Effector memory CD8-positive, alpha-beta T cell (primary cell): ENCODE results near the gene TFB1M.
"Not testable (repeated sequence)": the region's sequence is repeated elsewhere in the genome, so short reads cannot be mapped to it uniquely, and the experiment has no call there.

ENCODE experiments used
- ATAC-seq: fragments of 150-1000 bp; cut with Tn5 transposase; replicated peaks from 2 replicates; pipeline ENCODE4 v1.10.0; 2021; ENCODE audit warnings: mild to moderate bottlenecking, moderate library complexity
- DNase-seq, 3 experiments: peaks; one replicate each; pipeline ENCODE4 v3.0.0; 2021
- H3K27ac Mint-ChIP-seq, 2 donors: one replicate each; pipeline ENCODE4 v1.8.0; 2022; ENCODE audit warnings: mild to moderate bottlenecking in 2 of 2, mixed read lengths in 2 of 2, moderate library complexity in 2 of 2
- H3K27me3 Mint-ChIP-seq, 2 donors: one replicate each; pipeline ENCODE4 v1.8.0; 2022; ENCODE audit warnings: mixed read lengths in 2 of 2
- H3K36me3 Mint-ChIP-seq: one replicate; pipeline ENCODE4 v1.8.0; 2022; ENCODE audit warnings: mild to moderate bottlenecking, moderate library complexity, mixed read lengths; ENCODE audit not compliant: insufficient read depth
- H3K4me1 Mint-ChIP-seq, 2 donors: one replicate each; pipeline ENCODE4 v1.8.0; 2022; ENCODE audit warnings: low read depth in 2 of 2, mixed read lengths in 2 of 2
- H3K4me3 Mint-ChIP-seq, 2 donors: one replicate each; pipeline ENCODE4 v1.8.0; 2022; ENCODE audit warnings: mild to moderate bottlenecking in 2 of 2, mixed read lengths in 2 of 2, moderate library complexity in 2 of 2
- H3K9me3 Mint-ChIP-seq, 2 donors: one replicate each; pipeline ENCODE4 v1.8.0; 2022; ENCODE audit warnings: mixed read lengths in 2 of 2

The TFB1M gene

DNA sequence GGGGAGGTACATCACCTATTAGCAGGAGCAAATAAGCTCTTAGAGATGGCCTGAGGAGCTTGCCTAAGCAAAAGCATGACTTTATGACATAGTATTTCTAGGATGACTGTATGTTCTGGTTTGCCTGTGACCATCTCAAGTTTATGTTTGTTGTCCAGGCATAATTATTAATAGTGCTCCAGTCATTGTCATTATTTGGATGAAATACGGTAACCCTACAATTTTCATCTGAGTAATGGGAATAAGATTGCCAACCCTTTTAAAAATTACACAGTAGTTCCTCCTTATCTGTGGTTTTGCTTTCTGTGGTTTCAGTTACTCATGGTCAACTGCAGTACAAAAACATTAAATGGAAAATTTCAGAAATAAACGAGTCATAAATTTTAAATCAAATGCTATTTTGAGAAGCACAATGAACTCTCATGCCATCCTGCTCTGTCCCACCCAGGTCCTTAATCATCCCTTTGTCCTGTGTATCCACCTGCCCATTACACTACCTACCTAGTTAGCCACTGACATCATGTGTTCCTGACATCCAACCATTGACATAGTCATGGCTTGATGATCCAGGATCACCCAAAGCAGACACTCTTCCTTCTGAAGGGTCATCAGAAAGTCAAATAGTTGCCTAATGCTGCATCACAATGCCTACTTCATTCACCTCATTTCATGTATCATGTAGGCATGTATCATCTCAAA, 27.0 kb upstream of the TFB1M start:
- no peak for DNase-seq
- ATAC-seq = no peak
- Mint-ChIP-seq H3K36me3 (no peaks in the 10 kb centered on the region), H3K27me3 (peaks cover 16 to 37% of the 10 kb centered on the region in 2 donors), H3K27ac (no peak overlapping the region), H3K4me1 (no peaks in the 10 kb centered on the region), H3K9me3 (peaks cover 4 to 11% of the 10 kb centered on the region in 2 donors), H3K4me3 (no peak overlapping the region)

DNA sequence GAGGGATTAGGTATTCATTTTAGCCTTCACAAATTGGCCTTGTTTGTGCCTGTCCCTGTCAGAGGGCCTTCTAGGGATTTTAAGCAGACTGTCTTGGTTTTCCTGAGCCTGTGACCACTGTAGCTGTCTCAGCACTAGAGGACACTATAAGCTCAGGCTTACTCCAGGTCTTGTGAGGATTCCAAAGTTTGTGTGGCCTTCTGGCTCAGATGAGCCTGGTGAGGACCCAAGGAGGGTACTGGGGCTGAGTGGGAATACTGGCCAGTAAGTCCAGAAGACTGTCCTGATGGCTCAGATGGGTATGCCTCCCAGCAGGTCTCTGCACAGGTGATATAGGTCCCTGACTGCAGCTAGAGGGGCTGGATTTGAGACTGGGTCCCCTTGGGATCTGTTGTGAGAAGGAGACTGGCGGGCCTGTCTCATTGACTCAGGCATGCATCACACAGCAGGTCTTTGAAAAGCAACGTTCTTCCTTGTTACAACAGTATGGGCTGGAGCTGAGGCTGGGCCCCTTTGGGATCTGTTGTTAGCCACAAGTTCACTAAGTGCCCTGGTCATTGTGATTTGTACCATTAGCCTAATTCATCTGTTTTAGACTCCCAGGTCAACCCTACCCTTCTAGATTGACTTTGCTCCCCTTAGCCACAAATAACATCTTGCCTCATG, 26.3 kb upstream of the TFB1M start:
- no peak overlapping the region for H3K4me3 Mint-ChIP-seq

DNA sequence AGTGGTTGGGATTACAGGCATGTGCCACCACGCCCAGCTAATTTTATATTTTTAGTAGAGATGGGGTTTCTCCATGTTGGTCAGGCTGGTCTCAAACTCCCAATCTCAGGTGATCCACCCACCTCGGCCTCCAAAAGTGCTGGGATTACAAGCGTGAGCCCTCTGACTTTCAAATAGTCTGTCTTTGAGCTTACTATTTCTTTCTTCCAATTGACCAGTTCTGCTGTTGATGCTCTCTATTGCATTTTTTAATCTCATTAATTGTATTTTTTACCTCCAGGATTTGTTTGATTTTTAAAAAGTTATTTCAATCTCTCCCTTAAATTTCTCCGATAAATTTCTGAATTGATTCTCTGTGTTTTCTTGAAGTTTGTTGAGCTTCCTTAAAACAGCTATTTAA, 25.6 kb upstream of the TFB1M start:
- ATAC-seq, H3K36me3 Mint-ChIP-seq: not testable (repeated sequence)

More for the DNA sequence above, 26.3 kb upstream of the TFB1M start:
- no peaks in the 10 kb centered on the region for H3K36me3 Mint-ChIP-seq
- peaks cover 3 to 4% of the 10 kb centered on the region in 2 donors for H3K9me3 Mint-ChIP-seq
- H3K4me1 Mint-ChIP-seq = no peaks in the 10 kb centered on the region
- H3K27me3 Mint-ChIP-seq = peaks cover 9 to 37% of the 10 kb centered on the region in 2 donors
- DNase-seq (no peak), ATAC-seq (no peak)
- no peak overlapping the region for H3K27ac Mint-ChIP-seq

DNA sequence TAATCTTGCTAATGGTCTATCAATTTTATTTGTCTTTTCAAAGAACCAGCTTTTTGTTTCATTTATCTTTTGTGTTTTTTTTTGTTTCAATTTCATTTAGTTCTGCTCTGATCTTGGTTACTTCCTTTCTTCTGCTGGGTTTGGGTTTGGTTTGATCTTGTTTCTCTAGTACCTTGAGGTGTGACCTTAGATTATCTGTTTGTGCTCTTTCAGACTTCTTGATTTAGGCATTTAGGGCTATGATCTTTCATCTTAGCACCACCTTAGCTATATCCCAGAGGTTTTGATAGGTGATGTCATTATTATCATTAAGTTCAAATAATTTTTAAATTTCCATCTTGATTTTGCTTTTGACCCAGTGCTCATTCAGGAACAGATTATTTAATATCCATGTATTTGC, 24.0 kb upstream of the TFB1M start:
- not testable (repeated sequence) for H3K27ac Mint-ChIP-seq, ATAC-seq, H3K36me3 Mint-ChIP-seq, DNase-seq, H3K9me3 Mint-ChIP-seq, H3K4me3 Mint-ChIP-seq, H3K4me1 Mint-ChIP-seq
- H3K27me3 Mint-ChIP-seq = peaks cover 0 to 23% of the 10 kb centered on the region in 2 donors

More for the DNA sequence above, 25.6 kb upstream of the TFB1M start:
- H3K4me1 Mint-ChIP-seq, H3K9me3 Mint-ChIP-seq, DNase-seq, H3K4me3 Mint-ChIP-seq, H3K27ac Mint-ChIP-seq: not testable (repeated sequence)
- H3K27me3 Mint-ChIP-seq = peaks cover 2 to 32% of the 10 kb centered on the region in 2 donors

DNA sequence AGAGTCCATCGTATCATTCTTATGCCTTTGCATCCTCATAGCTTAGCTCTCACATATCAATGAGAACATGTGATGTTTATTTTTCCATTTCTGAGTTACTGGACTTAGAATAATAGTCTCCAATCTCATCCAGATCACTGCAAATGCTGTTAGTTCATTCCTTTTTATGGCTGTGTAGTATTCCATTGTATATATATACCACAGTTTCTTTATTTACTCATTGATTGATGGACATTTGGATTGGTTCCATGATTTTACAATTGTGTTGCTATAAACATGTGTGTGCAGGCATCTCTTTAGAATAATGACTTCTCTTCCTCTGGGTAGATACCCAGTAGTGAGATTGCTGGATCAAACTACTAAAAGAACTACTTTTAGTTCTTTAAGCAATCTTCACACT, 21.0 kb upstream of the TFB1M start:
- ATAC-seq = no peak
- Mint-ChIP-seq H3K36me3 (no peaks in the 10 kb centered on the region), H3K27me3 (peaks cover 0 to 22% of the 10 kb centered on the region in 2 donors), H3K4me1 (no peaks in the 10 kb centered on the region), H3K4me3 (no peak overlapping the region), H3K27ac (no peak overlapping the region), H3K9me3 (peaks cover 0 to 2% of the 10 kb centered on the region in 2 donors)
- DNase-seq = no peak

DNA sequence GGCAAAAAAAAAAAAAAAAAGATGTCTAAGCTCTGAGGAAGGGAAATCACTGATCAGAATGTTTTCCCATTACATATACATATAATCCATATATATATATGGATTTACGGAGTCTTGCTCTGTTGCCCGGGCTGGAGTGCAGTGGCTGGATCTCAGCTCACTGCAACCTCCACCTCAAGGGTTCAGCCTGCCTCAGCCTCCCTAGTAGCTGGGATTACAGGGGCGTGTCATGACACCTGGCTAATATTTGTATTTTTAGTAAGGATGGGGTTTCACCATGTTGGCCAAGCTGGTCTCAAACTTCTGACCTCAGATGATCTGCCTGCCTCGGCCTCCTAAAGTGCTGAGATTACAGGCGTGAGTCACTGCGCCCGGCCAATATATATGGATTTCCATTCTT, 19.8 kb upstream of the TFB1M start:
- ATAC-seq, DNase-seq, H3K27ac Mint-ChIP-seq, H3K36me3 Mint-ChIP-seq, H3K4me3 Mint-ChIP-seq, H3K9me3 Mint-ChIP-seq, H3K4me1 Mint-ChIP-seq: not testable (repeated sequence)
- H3K27me3 Mint-ChIP-seq = peaks cover 0 to 13% of the 10 kb centered on the region in 2 donors

DNA sequence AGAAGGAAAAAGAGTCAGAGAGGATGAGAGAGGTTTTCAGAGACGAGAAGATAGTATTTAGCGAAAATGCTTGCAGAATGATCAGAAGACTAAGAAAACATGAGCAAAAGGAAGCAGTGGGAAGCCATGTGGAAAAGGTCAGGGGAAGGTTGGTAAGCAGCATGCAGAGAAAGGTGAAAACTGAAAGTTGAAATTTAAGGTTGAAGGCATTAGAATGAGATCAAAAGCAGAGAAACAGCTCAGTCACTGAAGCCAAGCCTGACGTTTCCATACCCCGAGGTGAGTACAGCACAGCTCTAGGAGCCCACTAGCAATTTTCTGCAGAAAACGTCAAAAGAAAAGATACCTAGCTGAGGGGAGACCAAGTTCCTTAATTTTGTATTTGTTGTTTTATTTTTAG, 19.1 kb upstream of the TFB1M start:
- H3K4me1 Mint-ChIP-seq = no peaks in the 10 kb centered on the region
- H3K27ac Mint-ChIP-seq = peak overlapping the region in 1 of 2 donors; percentile 3
- DNase-seq = no peak
- H3K9me3 Mint-ChIP-seq = no peaks in the 10 kb centered on the region
- ATAC-seq = no peak
- no peak overlapping the region for H3K4me3 Mint-ChIP-seq
- peaks cover 0 to 10% of the 10 kb centered on the region in 2 donors for H3K27me3 Mint-ChIP-seq
- H3K36me3 Mint-ChIP-seq = no peaks in the 10 kb centered on the region

DNA sequence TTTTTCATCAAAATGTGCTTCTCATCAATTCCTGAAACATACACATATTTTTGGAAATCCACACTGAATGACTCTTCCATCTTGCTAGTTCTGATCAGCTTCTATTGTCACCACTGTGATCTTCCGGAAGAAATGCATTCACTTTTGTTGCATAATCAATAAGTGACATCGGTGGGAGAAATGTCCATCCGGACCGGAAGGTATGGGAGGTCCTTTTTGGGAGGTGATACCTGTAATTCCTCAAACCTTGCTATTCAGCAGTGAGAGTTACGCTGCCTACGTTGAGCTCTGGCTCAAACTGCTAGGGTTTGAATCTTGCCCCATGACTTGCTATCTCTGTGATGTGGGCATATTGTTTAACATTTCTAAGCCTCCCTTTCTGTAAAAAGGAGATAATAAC, 16.6 kb upstream of the TFB1M start:
- DNase-seq = no peak
- H3K27ac Mint-ChIP-seq = no peak overlapping the region
- peaks cover 5 to 7% of the 10 kb centered on the region in 2 donors for H3K27me3 Mint-ChIP-seq
- H3K4me1 Mint-ChIP-seq = peaks cover 0 to 4% of the 10 kb centered on the region in 2 donors
- H3K36me3 Mint-ChIP-seq = no peaks in the 10 kb centered on the region
- H3K4me3 Mint-ChIP-seq = no peak overlapping the region
- ATAC-seq = no peak
- no peaks in the 10 kb centered on the region for H3K9me3 Mint-ChIP-seq

DNA sequence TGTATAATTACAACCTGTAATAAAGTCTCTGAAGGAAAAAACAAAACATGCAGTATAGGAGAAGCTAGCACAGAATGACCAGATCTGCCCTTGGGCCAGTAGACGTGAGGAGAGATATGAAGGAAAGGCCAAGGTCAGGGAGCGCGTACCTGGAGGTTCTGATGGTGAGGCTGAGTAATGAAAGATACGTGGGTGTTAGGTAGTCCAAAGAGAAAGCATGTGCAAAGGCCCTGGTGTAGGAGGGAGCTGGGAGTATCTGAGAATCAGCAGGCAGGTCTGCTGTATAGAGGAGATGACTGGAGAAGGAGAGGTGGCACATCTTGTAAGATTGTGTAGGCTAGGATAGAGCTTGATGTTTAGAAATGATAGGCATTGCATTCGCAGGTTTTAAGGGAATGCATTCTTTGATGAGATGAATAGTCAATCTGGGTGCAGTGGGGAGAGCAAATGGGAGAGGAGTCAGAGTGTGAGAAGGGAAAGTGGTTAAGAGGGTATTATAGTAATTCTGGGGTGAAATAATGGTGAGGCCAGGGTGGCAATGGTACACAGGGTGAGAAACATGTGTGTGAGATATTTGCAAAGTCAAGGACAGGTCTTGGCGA, 15.9 kb upstream of the TFB1M start:
- DNase-seq = no peak
- ATAC-seq = no peak
- no peak overlapping the region for H3K4me3 Mint-ChIP-seq
- peaks cover 0 to 4% of the 10 kb centered on the region in 2 donors for H3K4me1 Mint-ChIP-seq
- H3K27me3 Mint-ChIP-seq = peaks cover 4 to 6% of the 10 kb centered on the region in 2 donors
- H3K9me3 Mint-ChIP-seq = no peaks in the 10 kb centered on the region
- no peaks in the 10 kb centered on the region for H3K36me3 Mint-ChIP-seq
- no peak overlapping the region for H3K27ac Mint-ChIP-seq

DNA sequence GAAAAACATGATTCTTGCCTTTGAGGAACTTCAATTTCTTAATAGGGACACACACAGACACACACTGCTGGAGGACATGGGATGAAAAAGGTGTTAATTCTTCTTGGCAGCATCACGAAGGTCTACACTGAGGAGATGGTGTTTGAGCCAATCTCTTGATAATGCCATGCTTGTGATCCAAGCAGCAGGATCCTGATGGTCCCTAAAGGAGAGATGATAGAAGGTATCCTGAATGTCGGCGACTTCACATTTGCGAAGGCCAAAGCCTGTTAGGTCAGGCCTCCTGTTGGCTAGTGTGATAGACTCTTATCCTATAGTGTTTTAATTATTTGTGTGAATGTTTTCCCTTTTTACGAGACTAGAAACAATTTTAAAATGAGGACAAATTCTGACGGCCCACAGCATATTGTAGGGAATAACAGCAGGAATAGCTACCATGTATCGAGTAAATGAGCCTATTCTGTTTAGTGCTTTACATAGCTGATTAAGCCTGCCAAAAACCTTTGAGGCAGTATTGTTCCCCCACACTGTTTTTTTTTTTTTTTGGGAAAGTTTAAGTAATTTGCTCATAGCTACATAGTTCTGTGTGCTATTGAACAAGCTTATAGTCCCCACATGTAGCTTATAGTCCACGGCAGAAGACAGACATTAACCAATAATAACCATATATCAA, 15.3 kb upstream of the TFB1M start:
- Mint-ChIP-seq H3K4me1 (peaks cover 0 to 4% of the 10 kb centered on the region in 2 donors), H3K36me3 (no peaks in the 10 kb centered on the region), H3K9me3 (no peaks in the 10 kb centered on the region), H3K27ac (no peak overlapping the region), H3K27me3 (peaks cover 4 to 6% of the 10 kb centered on the region in 2 donors), H3K4me3 (no peak overlapping the region)
- ATAC-seq (no peak), DNase-seq (no peak)

DNA sequence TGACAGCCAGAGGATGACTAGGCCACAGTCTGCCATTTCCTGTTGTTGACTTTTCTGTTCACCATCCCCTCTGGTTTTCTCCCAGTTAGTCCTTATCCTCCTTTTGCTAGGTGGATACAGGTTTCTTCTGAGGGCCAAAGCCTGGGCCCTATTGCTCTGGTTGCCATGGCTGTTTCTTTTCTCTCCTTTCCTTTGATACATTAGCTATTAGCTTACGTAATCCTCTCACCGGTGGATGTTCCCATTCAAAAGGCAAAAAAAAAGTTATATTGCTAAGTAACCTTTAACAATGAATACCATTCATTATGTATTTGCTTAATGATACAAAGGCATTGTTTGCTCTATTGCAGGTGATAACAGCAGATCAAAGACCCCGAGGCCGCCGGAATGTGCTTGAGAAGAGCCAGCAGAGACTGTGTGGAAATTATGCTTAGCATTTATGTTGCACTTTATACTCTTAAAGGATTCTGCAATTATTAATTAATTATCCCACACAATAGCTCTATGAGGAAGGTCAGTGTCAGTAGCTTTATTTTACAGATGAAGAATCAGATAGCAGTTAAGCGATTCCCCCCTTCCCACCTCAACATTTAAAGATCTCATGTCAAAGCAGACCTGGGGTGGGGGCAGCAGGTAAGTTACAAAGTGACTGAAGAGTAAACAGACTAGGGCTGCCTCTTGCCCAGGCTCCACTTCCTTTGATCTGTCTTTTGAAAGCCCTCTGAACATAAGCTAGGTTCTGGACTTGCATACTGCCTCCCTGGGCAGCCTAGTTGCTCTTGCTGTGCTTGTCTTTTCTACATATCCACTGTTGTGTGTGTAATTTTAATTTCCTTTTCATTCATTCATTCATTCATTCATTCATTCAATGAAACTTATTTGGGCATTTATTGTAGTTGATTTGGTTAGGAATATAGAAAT, 14.5 kb upstream of the TFB1M start:
- Mint-ChIP-seq H3K4me3 (no peak overlapping the region), H3K36me3 (no peaks in the 10 kb centered on the region)
- DNase-seq = no peak

DNA sequence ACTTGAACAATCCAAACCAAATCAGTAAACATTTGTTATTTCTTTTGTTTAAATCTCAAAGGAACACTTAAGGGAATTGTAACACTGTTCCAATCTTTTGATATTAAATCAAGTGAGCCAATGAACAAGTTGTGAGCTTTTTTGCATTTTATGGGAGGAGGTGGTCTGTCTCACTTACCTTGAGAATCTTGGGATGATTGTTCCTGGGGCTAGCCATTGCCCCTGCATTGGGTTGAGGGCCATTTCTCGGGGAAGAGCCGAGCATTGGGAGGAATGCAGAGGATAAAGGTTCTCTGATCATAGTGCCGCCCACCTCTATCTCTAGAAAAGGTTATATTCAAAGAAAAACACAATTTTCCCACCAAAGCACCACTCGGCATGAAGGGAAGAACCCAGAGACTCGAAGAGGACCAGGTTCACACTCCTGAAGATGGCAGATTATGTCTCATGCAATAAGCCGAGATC, 13.8 kb upstream of the TFB1M start:
- no peak for ATAC-seq
- H3K27me3 Mint-ChIP-seq = peaks cover 4 to 6% of the 10 kb centered on the region in 2 donors
- H3K4me1 Mint-ChIP-seq = peaks cover 0 to 4% of the 10 kb centered on the region in 2 donors
- DNase-seq = no peak
- H3K4me3 Mint-ChIP-seq = no peak overlapping the region
- H3K27ac Mint-ChIP-seq = no peak overlapping the region
- no peaks in the 10 kb centered on the region for H3K9me3 Mint-ChIP-seq
- no peaks in the 10 kb centered on the region for H3K36me3 Mint-ChIP-seq

More for the DNA sequence above, 14.5 kb upstream of the TFB1M start:
- H3K27me3 Mint-ChIP-seq = peaks cover 4 to 6% of the 10 kb centered on the region in 2 donors
- H3K4me1 Mint-ChIP-seq = peaks cover 0 to 4% of the 10 kb centered on the region in 2 donors
- no peaks in the 10 kb centered on the region for H3K9me3 Mint-ChIP-seq
- no peak for ATAC-seq
- H3K27ac Mint-ChIP-seq = no peak overlapping the region
